ENCODE results near the gene PLGRKT.
"Not testable (repeated sequence)": the region's sequence is repeated elsewhere in the genome, so short reads cannot be mapped to it uniquely, and the experiment has no call there.

GRCh38 chr9:5433841-5434810 lies 3.6 kb downstream of the PLGRKT start:
- TF ChIP-seq, protein P1, sequence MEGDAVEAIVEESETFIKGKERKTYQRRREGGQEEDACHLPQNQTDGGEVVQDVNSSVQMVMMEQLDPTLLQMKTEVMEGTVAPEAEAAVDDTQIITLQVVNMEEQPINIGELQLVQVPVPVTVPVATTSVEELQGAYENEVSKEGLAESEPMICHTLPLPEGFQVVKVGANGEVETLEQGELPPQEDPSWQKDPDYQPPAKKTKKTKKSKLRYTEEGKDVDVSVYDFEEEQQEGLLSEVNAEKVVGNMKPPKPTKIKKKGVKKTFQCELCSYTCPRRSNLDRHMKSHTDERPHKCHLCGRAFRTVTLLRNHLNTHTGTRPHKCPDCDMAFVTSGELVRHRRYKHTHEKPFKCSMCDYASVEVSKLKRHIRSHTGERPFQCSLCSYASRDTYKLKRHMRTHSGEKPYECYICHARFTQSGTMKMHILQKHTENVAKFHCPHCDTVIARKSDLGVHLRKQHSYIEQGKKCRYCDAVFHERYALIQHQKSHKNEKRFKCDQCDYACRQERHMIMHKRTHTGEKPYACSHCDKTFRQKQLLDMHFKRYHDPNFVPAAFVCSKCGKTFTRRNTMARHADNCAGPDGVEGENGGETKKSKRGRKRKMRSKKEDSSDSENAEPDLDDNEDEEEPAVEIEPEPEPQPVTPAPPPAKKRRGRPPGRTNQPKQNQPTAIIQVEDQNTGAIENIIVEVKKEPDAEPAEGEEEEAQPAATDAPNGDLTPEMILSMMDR (IDR thresholded peaks at IDR 0.05; ENCODE audit: insufficient read depth, low read length, poor library complexity, severe bottlenecking): not testable (repeated sequence)
- TF ChIP-seq EZH2phosphoT487 (conservative IDR thresholded peaks at IDR 0.05; ENCODE audit: low read length): not testable (repeated sequence)
